Activated naive CD4-positive, alpha-beta T cell treated with anti-CD3 and anti-CD28 coated beads, Interleukin-2, amount 10 ng/mL, durations not matched to agents 7 days and 5 days (primary cell): Measurements from ENCODE around the gene SH2D4B.
"Not testable (repeated sequence)": the region's sequence is repeated elsewhere in the genome, so short reads cannot be mapped to it uniquely, and the experiment has no call there.

ENCODE experiments used
- CTCF ChIA-PET: fragments of 350-600 bp; sonication (Branson Sonifier 250); formaldehyde crosslinking; loops from one replicate; lab custom pipeline; 2021; ENCODE audit warnings: antibody characterized with exemption; lab: Charles Lee
- DNase-seq: peaks from one replicate; pipeline ENCODE4 v3.0.0-alpha.2; 2020
- H3K27ac Mint-ChIP-seq: one replicate; pipeline ENCODE4 v1.8.0; 2021; ENCODE audit warnings: mild to moderate bottlenecking, moderate library complexity, mixed read lengths
- H3K27me3 Mint-ChIP-seq: one replicate; pipeline ENCODE4 v1.8.0; 2021; ENCODE audit warnings: mild to moderate bottlenecking, mixed read lengths
- H3K36me3 Mint-ChIP-seq: one replicate; pipeline ENCODE4 v1.8.0; 2021; ENCODE audit warnings: mixed read lengths
- H3K4me1 Mint-ChIP-seq: one replicate; pipeline ENCODE4 v1.8.0; 2021; ENCODE audit warnings: mixed read lengths
- H3K4me3 Mint-ChIP-seq: one replicate; pipeline ENCODE4 v1.8.0; 2021; ENCODE audit warnings: mild to moderate bottlenecking, moderate library complexity, mixed read lengths
- H3K9me3 Mint-ChIP-seq: one replicate; pipeline ENCODE4 v1.8.0; 2021; ENCODE audit warnings: mixed read lengths

The SH2D4B gene

GRCh38 chr10:80537086-80537735, 491 bp upstream of the SH2D4B start:
- DNase-seq, result no peak
- Mint-ChIP-seq H3K36me3 (peaks cover 12% of the 10 kb centered on the region), H3K9me3 (no peaks in the 10 kb centered on the region), H3K4me3 (peak overlapping the region; percentile 93), H3K4me1 (peaks cover 36% of the 10 kb centered on the region), H3K27me3 (no peaks in the 10 kb centered on the region), H3K27ac (peak overlapping the region; percentile 99)
- CTCF ChIA-PET, result interaction anchor here (0.9 to 1.8 kb wide), 8 partner anchors 24 to 126 kb away, joined by 3 to 8 read pairs (median 4); no protein-coding TSS in a partner anchor

DNA sequence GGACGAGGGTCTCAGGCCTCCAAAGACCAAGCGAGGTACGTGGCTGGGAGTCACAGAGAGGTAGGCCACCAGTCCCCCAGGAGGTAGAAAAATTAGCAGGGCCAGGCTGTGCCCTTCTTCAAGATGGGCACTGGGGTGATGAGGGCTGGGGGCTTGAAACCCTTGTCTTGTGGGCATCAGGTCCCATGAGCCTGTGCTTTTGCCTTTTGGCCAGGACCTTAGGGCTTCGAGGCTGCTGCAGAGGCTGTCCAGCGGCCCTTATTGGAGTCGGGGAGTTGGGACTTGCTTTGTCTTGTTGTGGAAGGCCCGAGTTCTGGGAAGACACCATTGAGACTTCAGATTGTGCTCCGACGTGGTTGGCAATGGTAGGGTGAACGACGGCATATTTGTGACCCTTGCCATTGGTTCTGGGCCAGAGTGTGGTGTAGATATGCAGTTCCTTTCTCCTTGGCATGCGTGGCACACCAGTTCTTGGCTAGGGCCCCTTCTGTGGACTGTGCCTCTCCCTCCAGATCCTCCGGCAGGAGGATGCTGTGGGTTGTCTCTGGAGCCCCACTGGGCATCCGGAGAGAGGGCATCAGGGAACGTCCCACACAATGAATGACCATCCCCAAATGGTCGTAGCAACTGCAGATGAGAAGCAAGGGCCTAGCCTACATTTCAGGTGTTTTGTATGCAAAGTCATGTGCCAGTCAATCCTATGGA, 931 bp downstream of the SH2D4B start:
- Mint-ChIP-seq H3K4me3 (no peak overlapping the region), H3K9me3 (no peaks in the 10 kb centered on the region), H3K36me3 (peaks cover 3% of the 10 kb centered on the region), H3K4me1 (peaks cover 30% of the 10 kb centered on the region), H3K27ac (no peak overlapping the region), H3K27me3 (peaks cover 3% of the 10 kb centered on the region)
- CTCF ChIA-PET, result no interaction called here
- DNase-seq, result no peak

DNA sequence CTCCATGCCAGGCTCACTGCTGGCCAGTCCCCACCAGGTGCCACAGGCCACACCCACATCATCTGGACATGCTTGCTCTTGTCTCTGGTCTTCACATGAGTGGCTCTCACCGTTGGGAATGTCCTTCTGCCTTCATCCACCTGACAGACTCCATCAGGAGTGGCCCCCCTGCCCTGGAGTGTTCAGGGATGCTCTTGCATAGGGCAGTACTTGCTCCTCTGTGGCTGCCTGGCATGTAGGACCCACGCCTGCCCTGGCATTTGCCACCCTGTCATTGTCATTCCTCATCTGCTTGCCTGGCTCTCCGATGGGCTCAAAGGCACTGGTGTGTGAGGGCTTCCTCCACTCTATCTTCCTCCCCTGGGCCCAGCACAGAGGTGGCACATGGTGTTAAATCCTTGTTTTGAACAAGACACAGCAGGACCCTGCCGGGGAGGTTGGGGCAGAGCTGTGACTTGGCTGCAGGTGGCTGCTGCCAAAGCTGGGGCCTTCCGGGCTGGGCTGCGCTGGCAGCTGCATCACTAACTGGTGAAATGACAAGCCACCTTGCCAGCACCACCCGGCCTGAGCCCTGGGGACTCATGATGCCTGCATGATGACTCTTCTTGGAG, 1.8 kb downstream of the SH2D4B start:
- H3K4me1 Mint-ChIP-seq, result peaks cover 30% of the 10 kb centered on the region
- no peaks in the 10 kb centered on the region for H3K9me3 Mint-ChIP-seq
- no peak overlapping the region for H3K27ac Mint-ChIP-seq
- CTCF ChIA-PET, result no interaction called here
- DNase-seq, result no peak
- H3K27me3 Mint-ChIP-seq, result peaks cover 6% of the 10 kb centered on the region
- H3K36me3 Mint-ChIP-seq, result peaks cover 3% of the 10 kb centered on the region
- no peak overlapping the region for H3K4me3 Mint-ChIP-seq

- H3K4me3 Mint-ChIP-seq, result no peak overlapping the region
- H3K27me3 Mint-ChIP-seq, result peaks cover 12% of the 10 kb centered on the region
- H3K27ac Mint-ChIP-seq, result peak overlapping the region; percentile 37
- H3K4me1 Mint-ChIP-seq, result peaks cover 30% of the 10 kb centered on the region
- DNase-seq, result no peak
- no peaks in the 10 kb centered on the region for H3K9me3 Mint-ChIP-seq
- CTCF ChIA-PET, result interaction anchor here (1.4 kb wide), 1 partner anchor 34 kb away, joined by 3 read pairs; no protein-coding TSS in a partner anchor
- peaks cover 3% of the 10 kb centered on the region for H3K36me3 Mint-ChIP-seq
These were observed 2.4 kb downstream of the SH2D4B start for GRCh38 chr10:80540136-80540535.

GRCh38 chr10:80540618-80540980, 2.9 kb downstream of the SH2D4B start:
- Mint-ChIP-seq H3K27me3 (peaks cover 17% of the 10 kb centered on the region), H3K4me3 (no peak overlapping the region), H3K4me1 (peaks cover 27% of the 10 kb centered on the region), H3K36me3 (peaks cover under 1% of the 10 kb centered on the region), H3K9me3 (no peaks in the 10 kb centered on the region), H3K27ac (no peak overlapping the region)
- no peak for DNase-seq
- CTCF ChIA-PET, result interaction anchor here (1.4 kb wide), 1 partner anchor 35 kb away, joined by 3 read pairs; no protein-coding TSS in a partner anchor

- Mint-ChIP-seq H3K4me1 (peaks cover 24% of the 10 kb centered on the region), H3K4me3 (no peak overlapping the region), H3K27ac (no peak overlapping the region), H3K27me3 (peaks cover 22% of the 10 kb centered on the region), H3K9me3 (no peaks in the 10 kb centered on the region), H3K36me3 (no peaks in the 10 kb centered on the region)
- CTCF ChIA-PET, result interaction anchor here (1.4 kb wide), 1 partner anchor 35 kb away, joined by 3 read pairs; no protein-coding TSS in a partner anchor
- DNase-seq, result no peak
These were observed 3.5 kb downstream of the SH2D4B start for GRCh38 chr10:80540981-80541750.

DNA sequence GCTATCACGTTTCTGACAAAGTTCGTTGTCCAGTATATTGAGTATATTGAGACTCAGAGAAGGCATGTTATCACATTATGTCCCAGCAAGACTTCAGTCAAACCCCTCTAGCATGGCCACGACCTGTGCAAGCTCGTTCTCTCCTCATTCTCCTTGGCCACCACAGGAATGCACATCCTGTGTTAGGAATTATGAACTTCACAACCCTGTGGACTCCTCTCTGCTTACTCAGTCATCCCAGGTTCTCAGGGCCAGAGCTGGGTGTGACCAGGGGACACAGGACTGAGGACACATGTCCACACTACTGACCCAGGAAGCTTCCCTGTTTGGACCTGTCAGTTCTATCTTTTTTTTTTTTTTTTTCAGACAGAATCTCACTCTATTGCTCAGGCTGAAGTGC, 4.4 kb downstream of the SH2D4B start:
- Mint-ChIP-seq H3K9me3 (no peaks in the 10 kb centered on the region), H3K27ac (no peak overlapping the region), H3K36me3 (no peaks in the 10 kb centered on the region), H3K4me3 (no peak overlapping the region), H3K4me1 (peaks cover 17% of the 10 kb centered on the region), H3K27me3 (peaks cover 22% of the 10 kb centered on the region)
- CTCF ChIA-PET, result no interaction called here
- DNase-seq, result no peak

DNA sequence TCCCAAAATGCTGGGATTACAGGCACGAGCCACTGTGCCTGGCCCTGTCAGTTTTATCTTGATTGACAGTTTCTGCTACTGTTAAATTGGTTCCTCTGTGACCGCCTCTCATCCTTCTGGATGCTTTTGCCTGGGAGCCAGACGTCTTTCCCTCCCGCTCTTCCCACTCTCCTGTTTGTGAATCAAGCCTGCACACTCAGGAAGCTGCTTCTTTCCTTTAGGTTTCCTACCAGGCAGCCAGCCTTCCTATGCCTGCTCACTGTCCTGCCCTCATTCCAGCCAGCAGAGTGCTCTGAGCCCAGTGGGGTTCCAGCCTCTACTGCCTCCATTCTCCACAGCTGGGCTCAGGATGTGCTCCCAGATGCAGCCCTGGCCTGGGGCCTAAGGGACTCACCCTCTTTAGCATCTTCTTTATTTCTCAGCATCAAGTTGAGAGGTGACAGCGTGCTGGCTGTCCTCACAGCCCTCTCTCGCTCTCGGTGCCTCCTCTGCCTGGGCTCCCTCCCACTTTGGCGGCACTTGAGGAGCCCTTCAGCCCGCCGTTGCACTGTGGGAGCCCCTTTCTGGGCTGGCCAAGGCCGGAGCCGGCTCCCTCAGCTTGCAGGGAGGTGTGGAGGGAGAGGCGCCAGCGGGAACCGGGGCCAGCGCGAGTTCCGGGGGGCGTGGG, 5.1 kb downstream of the SH2D4B start:
- H3K27me3 Mint-ChIP-seq, result peaks cover 22% of the 10 kb centered on the region
- H3K27ac Mint-ChIP-seq, result peak overlapping the region; percentile 42
- H3K36me3 Mint-ChIP-seq, result no peaks in the 10 kb centered on the region
- no peak overlapping the region for H3K4me3 Mint-ChIP-seq
- CTCF ChIA-PET, result no interaction called here
- peaks cover 14% of the 10 kb centered on the region for H3K4me1 Mint-ChIP-seq
- no peak for DNase-seq
- H3K9me3 Mint-ChIP-seq, result no peaks in the 10 kb centered on the region

GRCh38 chr10:80543319-80543672, 5.6 kb downstream of the SH2D4B start:
- peaks cover 22% of the 10 kb centered on the region for H3K27me3 Mint-ChIP-seq
- H3K4me3 Mint-ChIP-seq, DNase-seq, CTCF ChIA-PET, H3K36me3 Mint-ChIP-seq, H3K9me3 Mint-ChIP-seq, H3K27ac Mint-ChIP-seq: not testable (repeated sequence)
- peaks cover 14% of the 10 kb centered on the region for H3K4me1 Mint-ChIP-seq

GRCh38 chr10:80544316-80544953, 6.7 kb downstream of the SH2D4B start:
- Mint-ChIP-seq H3K27me3 (peaks cover 29% of the 10 kb centered on the region), H3K9me3 (no peaks in the 10 kb centered on the region), H3K27ac (no peak overlapping the region), H3K4me1 (peaks cover 14% of the 10 kb centered on the region), H3K4me3 (no peak overlapping the region), H3K36me3 (no peaks in the 10 kb centered on the region)
- CTCF ChIA-PET, result no interaction called here
- no peak for DNase-seq

DNA sequence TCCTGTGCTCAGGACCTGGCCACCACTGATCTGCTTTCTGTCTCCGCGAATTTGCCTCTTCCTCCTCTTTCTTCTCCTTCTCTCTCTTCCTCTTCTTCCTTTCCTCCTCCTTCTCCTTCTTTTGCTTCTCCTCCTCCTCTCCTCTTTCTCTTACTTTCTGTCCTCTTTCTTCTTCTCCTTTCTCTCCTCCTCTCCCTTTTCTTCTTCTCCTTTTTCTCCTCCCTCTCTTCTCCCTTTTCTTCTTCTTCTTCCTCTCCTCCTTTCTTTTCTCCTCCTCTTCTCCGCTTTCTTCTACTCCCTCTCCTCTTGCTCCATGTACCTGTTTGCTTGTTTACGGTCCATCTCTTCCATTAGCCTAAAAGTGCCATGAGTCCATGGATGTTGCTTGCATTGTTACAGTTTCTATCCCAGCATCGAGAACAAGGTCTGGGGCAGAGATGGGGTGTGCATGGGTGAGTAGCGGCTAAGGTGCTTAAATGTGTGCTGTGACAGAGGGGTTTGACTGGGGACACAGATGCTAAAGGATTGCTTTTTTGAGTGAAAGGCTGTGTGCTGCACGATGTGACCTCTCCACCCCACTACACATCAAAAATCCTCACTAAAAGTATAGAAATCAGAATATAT, 7.7 kb downstream of the SH2D4B start:
- no peaks in the 10 kb centered on the region for H3K36me3 Mint-ChIP-seq
- CTCF ChIA-PET, result no interaction called here

DNA sequence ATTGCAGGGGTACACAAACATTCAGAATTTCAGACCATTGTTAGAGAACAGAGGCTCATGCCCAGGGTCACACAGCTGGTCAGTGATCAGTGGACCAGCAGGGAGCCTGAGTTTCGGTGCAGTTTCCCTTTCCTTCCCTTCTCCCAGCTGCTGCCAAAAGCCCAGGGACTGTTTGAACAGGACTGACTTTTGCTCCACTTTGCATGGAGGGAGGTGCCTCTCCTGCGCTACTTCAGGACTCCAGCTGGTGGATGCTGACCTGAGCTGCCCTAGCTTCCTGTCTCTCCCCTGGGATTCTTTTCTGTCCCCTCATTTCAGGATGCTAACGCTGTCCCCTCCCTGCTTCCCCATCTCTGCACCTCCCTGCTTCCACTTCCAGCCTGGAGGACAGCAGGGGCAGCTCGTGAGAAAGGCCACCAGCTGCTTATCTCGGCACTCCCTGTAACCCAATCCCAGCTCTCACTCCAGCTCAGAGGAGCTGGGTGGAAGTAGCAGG, 14.5 kb downstream of the SH2D4B start:
- Mint-ChIP-seq H3K4me1 (no peaks in the 10 kb centered on the region), H3K27me3 (peaks cover 33% of the 10 kb centered on the region), H3K27ac (no peak overlapping the region), H3K36me3 (no peaks in the 10 kb centered on the region), H3K9me3 (no peaks in the 10 kb centered on the region), H3K4me3 (no peak overlapping the region)
- CTCF ChIA-PET, result no interaction called here
- no peak for DNase-seq

More for the DNA sequence above, 7.7 kb downstream of the SH2D4B start:
- H3K4me3 Mint-ChIP-seq, result no peak overlapping the region
- peaks cover 29% of the 10 kb centered on the region for H3K27me3 Mint-ChIP-seq
- H3K27ac Mint-ChIP-seq, result no peak overlapping the region
- peaks cover 14% of the 10 kb centered on the region for H3K4me1 Mint-ChIP-seq
- no peaks in the 10 kb centered on the region for H3K9me3 Mint-ChIP-seq
- DNase-seq, result no peak

GRCh38 chr10:80553436-80553835, 15.7 kb downstream of the SH2D4B start:
- CTCF ChIA-PET, result no interaction called here
- Mint-ChIP-seq H3K4me3 (no peak overlapping the region), H3K36me3 (no peaks in the 10 kb centered on the region), H3K27ac (no peak overlapping the region), H3K27me3 (peaks cover 33% of the 10 kb centered on the region), H3K4me1 (no peaks in the 10 kb centered on the region), H3K9me3 (no peaks in the 10 kb centered on the region)
- no peak for DNase-seq
